ENCODE results near the gene SUMO3.

SUMO3 gene

DNA sequence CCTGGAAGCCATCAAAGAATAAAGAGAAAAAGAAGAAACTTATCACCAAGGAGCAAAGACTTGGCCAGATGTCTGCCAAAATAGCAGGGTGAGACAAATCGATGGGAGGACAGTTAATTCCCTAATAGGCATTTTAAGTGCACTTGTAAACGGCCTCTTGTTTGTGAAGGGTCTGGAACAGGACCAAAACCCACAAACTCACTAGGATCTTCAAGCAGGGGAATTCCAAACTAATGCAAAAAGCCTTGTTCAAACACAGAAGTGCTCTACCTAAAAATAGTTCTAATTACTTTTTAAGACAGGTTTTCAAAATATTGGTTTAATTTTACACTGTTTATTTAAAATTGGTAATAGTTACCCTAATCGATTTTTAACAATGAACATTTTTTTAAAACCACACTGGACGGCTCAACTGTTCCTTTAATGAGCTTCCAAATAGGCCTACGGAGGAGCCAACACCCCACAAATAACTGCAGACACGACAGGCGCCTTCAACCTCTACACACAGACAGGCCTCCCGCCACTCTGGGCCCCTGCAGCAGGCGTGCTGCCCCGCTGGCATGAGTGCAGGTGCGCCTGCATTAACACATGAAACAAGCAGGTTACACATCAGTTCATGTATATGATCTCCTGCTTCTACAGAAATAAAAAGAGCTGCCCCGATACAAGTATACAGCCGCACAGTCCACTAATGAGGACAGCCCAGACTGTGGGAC lies 32.1 kb downstream of the SUMO3 start:
- peaks cover 20% of the 10 kb centered on the region; the same call in 1 of the 2 replicates for H4K20me1 ChIP-seq (ENCODE audit: control insufficient read depth, insufficient read depth, low read depth, low read length)
- TF ChIP-seq EZH2phosphoT487 (IDR thresholded peaks at IDR 0.05; ENCODE audit: borderline replicate concordance, low read length): no peak
- TF ChIP-seq, protein P1, sequence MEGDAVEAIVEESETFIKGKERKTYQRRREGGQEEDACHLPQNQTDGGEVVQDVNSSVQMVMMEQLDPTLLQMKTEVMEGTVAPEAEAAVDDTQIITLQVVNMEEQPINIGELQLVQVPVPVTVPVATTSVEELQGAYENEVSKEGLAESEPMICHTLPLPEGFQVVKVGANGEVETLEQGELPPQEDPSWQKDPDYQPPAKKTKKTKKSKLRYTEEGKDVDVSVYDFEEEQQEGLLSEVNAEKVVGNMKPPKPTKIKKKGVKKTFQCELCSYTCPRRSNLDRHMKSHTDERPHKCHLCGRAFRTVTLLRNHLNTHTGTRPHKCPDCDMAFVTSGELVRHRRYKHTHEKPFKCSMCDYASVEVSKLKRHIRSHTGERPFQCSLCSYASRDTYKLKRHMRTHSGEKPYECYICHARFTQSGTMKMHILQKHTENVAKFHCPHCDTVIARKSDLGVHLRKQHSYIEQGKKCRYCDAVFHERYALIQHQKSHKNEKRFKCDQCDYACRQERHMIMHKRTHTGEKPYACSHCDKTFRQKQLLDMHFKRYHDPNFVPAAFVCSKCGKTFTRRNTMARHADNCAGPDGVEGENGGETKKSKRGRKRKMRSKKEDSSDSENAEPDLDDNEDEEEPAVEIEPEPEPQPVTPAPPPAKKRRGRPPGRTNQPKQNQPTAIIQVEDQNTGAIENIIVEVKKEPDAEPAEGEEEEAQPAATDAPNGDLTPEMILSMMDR (IDR thresholded peaks at IDR 0.05; ENCODE audit: low read depth, low read length, poor library complexity, severe bottlenecking): no peak
- no peak overlapping the region for H3K4me3 ChIP-seq (ENCODE audit: low read length)
- peaks cover 98% of the 10 kb centered on the region for H3K79me2 ChIP-seq (ENCODE audit: control insufficient read depth, low read length)
- no peaks in the 10 kb centered on the region for H3K9me2 ChIP-seq (replicated peaks; ENCODE audit: control insufficient read depth, low read length)
- H3K9me3 ChIP-seq (ENCODE audit: control insufficient read depth, insufficient read depth, low read length): no peaks in the 10 kb centered on the region
- peaks cover 3% of the 10 kb centered on the region; the same call in 1 of the 2 replicates for H3F3A ChIP-seq (ENCODE audit: control insufficient read depth, insufficient read depth)
- no peak overlapping the region for H3K27ac ChIP-seq (ENCODE audit: low read depth, low read length)
- H3K36me3 ChIP-seq (ENCODE audit: control insufficient read depth, low read length): peaks cover 76% of the 10 kb centered on the region
- no peak overlapping the region for H3K4me2 ChIP-seq (ENCODE audit: low read length)
- peaks cover 15% of the 10 kb centered on the region for H3K4me1 ChIP-seq (ENCODE audit: control insufficient read depth, low read length)
- no peaks in the 10 kb centered on the region for H3K27me3 ChIP-seq (ENCODE audit: control insufficient read depth, low read length)

DNA sequence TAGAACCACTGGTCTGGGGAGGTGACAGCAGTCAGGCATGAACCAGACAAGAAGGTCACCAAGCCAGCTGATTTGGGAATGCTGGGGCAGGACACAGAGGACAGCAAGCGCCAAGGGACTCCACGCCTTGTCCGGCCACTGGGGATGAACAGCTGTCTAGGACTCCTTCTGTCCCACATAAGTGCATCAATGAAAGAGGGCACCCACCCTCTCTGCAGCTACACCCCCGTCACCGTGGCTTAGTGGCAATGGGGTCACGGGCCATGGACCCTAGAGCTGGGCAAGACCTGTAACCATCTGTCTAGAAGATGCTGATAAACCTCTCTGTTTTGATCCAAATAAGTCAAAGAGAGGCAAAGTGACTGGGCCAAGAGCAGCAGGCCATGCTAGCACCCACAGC lies 33.1 kb downstream of the SUMO3 start:
- no peaks in the 10 kb centered on the region for H3K9me3 ChIP-seq (ENCODE audit: control insufficient read depth, insufficient read depth, low read length)
- H4K20me1 ChIP-seq (ENCODE audit: control insufficient read depth, insufficient read depth, low read depth, low read length): peaks cover 16% of the 10 kb centered on the region; the same call in 1 of the 2 replicates
- H3K9me2 ChIP-seq (replicated peaks; ENCODE audit: control insufficient read depth, low read length): no peaks in the 10 kb centered on the region
- no peak overlapping the region for H3K27ac ChIP-seq (ENCODE audit: low read depth, low read length)
- H3K4me2 ChIP-seq (ENCODE audit: low read length): no peak overlapping the region
- peaks cover 98% of the 10 kb centered on the region for H3K79me2 ChIP-seq (ENCODE audit: control insufficient read depth, low read length)
- no peak overlapping the region for H3K4me3 ChIP-seq (ENCODE audit: low read length)
- H3K36me3 ChIP-seq (ENCODE audit: control insufficient read depth, low read length): peaks cover 77% of the 10 kb centered on the region
- no peaks in the 10 kb centered on the region for H3F3A ChIP-seq (ENCODE audit: control insufficient read depth, insufficient read depth)
- peaks cover 5% of the 10 kb centered on the region for H3K4me1 ChIP-seq (ENCODE audit: control insufficient read depth, low read length)
- TF ChIP-seq EZH2phosphoT487 (IDR thresholded peaks at IDR 0.05; ENCODE audit: borderline replicate concordance, low read length): no peak
- TF ChIP-seq, protein P1 (IDR thresholded peaks at IDR 0.05; ENCODE audit: low read depth, low read length, poor library complexity, severe bottlenecking): no peak
- H3K27me3 ChIP-seq (ENCODE audit: control insufficient read depth, low read length): no peaks in the 10 kb centered on the region

DNA sequence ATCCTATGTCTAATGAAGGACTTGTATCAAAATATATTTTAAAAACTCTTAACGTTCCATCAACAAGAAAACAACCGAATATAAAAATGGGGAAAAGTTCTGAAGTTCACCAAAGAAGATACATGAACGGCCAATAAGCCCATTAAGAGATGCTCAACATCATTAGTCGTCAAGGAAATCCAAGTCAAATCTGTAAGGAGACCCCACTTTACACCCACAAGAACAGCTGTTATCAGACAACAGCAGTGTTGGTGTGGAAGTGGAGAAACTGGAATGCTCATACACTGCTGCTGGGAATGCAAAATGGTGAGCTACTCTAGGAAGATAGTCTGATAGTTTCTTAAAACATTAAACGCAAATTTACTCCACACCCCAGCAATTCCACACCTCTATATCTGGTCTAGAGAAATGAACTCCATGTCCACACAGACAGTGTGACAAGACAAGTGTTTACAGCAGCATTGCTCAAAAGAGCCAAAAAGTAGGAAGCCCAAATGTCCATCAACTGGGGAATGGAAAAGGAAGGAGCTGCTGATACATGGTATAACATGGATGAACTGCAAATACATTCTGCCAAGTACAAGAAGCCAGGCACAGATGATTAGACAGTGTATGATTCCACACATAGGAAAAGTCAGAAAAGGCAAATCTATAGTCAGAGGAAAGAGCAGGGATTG lies 34.7 kb downstream of the SUMO3 start:
- no peak overlapping the region for H3K4me2 ChIP-seq (ENCODE audit: low read length)
- peaks cover 74% of the 10 kb centered on the region for H3K36me3 ChIP-seq (ENCODE audit: control insufficient read depth, low read length)
- H3K79me2 ChIP-seq (ENCODE audit: control insufficient read depth, low read length): peaks cover 96% of the 10 kb centered on the region
- no peaks in the 10 kb centered on the region for H3K27me3 ChIP-seq (ENCODE audit: control insufficient read depth, low read length)
- H3K9me3 ChIP-seq (ENCODE audit: control insufficient read depth, insufficient read depth, low read length): no peaks in the 10 kb centered on the region
- TF ChIP-seq, protein P1 (IDR thresholded peaks at IDR 0.05; ENCODE audit: low read depth, low read length, poor library complexity, severe bottlenecking): no peak
- TF ChIP-seq EZH2phosphoT487 (IDR thresholded peaks at IDR 0.05; ENCODE audit: borderline replicate concordance, low read length): no peak
- H3K4me1 ChIP-seq (ENCODE audit: control insufficient read depth, low read length): no peaks in the 10 kb centered on the region
- no peaks in the 10 kb centered on the region for H3F3A ChIP-seq (ENCODE audit: control insufficient read depth, insufficient read depth)
- peaks cover 11% of the 10 kb centered on the region; the same call in 1 of the 2 replicates for H4K20me1 ChIP-seq (ENCODE audit: control insufficient read depth, insufficient read depth, low read depth, low read length)
- no peak overlapping the region for H3K27ac ChIP-seq (ENCODE audit: low read depth, low read length)
- H3K9me2 ChIP-seq (replicated peaks; ENCODE audit: control insufficient read depth, low read length): no peaks in the 10 kb centered on the region
- no peak overlapping the region for H3K4me3 ChIP-seq (ENCODE audit: low read length)

All from DOHH2 (cell line).